Mesodermal cell (in vitro differentiated cells): ENCODE measurements around the gene OR5A1.

ENCODE experiments used
- H3K27ac ChIP-seq: 2 replicates; pipeline ENCODE4 v1.7.0; 2013; ENCODE audit warnings: mild to moderate bottlenecking, low read depth, low read length, moderate library complexity; ENCODE audit not compliant: severe bottlenecking
- H3K36me3 ChIP-seq: 2 replicates; pipeline ENCODE4 v1.7.1; 2013; ENCODE audit warnings: mild to moderate bottlenecking, low read length, moderate library complexity; ENCODE audit not compliant: control insufficient read depth, insufficient read depth
- H3K4me1 ChIP-seq: one replicate; pipeline ENCODE4 v1.7.1; 2013; ENCODE audit warnings: mild to moderate bottlenecking, low read length; ENCODE audit not compliant: insufficient read depth, control insufficient read depth, poor library complexity, severe bottlenecking
- H3K4me3 ChIP-seq: 2 replicates; pipeline ENCODE4 v1.7.0; 2013; ENCODE audit warnings: low read length, control low read depth, mild to moderate bottlenecking; ENCODE audit not compliant: insufficient read depth, poor library complexity, severe bottlenecking; ENCODE audit errors: extremely low read depth
- H3K9me3 ChIP-seq: 2 replicates; pipeline ENCODE4 v1.7.1; 2013; ENCODE audit warnings: mild to moderate bottlenecking, low read length, moderate library complexity; ENCODE audit not compliant: control insufficient read depth
- WGBS, 2 experiments: methylation state at CpG; one replicate each; pipeline ENCODE4 v1.1.5; 2013; ENCODE audit warnings: missing lambda C conversion rate in 2 of 2; ENCODE audit not compliant: insufficient coverage in 2 of 2; 5-methylcytosine and 5-hydroxymethylcytosine counted together

OR5A1 gene

DNA sequence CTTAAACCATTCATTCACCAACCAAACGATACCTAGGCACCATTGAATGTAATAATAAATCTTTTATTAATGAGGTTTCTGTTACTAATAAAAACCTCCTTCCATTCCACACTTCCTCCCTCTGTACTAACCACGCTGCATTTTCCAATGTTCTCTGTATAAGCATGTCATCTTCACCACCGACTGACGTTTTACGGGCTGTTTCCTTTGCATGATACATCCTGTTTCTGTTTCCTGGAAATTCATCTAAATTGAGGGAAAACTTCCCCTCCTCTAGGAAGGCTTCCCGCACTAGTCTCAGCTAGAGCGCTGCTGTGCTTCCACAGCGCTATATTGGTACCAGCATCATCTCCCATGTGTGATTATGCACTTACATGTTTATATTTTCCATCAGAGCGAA lies 38.9 kb downstream of the OR5A1 start:
- Histone ChIP-seq H3K27ac (no peak overlapping the region), H3K4me3 (no peak overlapping the region), H3K9me3 (no peaks in the 10 kb centered on the region), H3K36me3 (no peaks in the 10 kb centered on the region), H3K4me1 (no peaks in the 10 kb centered on the region)
- 94 to 95% methylated on average over 4 to 5 of the region's 9 CpGs for WGBS, 2 experiments

DNA sequence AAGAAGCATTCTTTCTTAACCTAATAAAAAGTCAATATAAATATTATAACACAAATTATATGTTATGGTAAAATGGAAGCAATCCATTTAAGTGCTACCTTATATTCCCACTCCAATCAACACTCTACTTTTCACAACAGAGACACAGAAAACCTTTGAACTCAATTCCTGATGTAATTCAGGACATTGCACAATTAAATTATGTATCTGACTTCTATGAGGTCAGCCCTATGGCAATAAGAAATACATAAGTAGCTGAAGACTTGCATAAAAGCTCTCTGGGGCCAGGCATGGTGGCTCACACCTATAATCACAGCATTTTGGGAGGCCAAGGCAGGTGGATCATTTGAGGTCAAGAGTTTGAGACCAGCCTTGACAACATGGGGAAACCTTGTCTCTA lies 43.6 kb downstream of the OR5A1 start:
- Histone ChIP-seq H3K4me3 (no peak overlapping the region), H3K9me3 (no peaks in the 10 kb centered on the region), H3K36me3 (no peaks in the 10 kb centered on the region), H3K27ac (no peak overlapping the region), H3K4me1 (no peaks in the 10 kb centered on the region)

DNA sequence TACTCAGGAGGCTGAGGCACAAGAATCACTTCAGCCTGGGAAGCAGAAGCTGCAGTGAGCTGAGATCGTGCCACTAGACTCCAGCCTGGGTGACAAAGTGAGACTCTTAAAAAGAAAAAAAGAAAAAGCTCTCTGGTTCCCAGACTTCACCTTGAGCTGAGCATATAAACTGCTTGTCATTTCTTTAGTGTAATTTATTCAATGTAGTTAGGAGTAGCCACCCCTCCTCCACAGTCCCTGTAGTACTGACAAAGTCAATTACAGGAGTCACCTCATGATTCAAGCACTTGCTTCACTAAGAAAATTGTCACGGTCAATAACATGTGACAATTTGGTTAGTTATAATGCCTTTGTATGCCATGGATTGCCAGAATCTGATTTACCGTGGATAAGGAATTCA lies 44.1 kb downstream of the OR5A1 start:
- WGBS, 2 experiments: 86 to 100% methylated on average over 2 of the region's 3 CpGs
- Histone ChIP-seq H3K9me3 (no peaks in the 10 kb centered on the region), H3K4me3 (no peak overlapping the region), H3K4me1 (no peaks in the 10 kb centered on the region), H3K36me3 (no peaks in the 10 kb centered on the region), H3K27ac (no peak overlapping the region)
